ENCODE data around the gene PODXL2.

PODXL2 gene

GRCh38 chr3:127692501-127693335 is 63.7 kb downstream of the PODXL2 start:
- H3K36me3 ChIP-seq (ENCODE audit: control insufficient read depth, insufficient read depth, low read length): no peaks in the 10 kb centered on the region
- H3K27ac ChIP-seq (ENCODE audit: low read depth, low read length): no peak overlapping the region
- H3K4me3 ChIP-seq (ENCODE audit: low read depth, low read length): no peak overlapping the region
- H3K27me3 ChIP-seq (ENCODE audit: control insufficient read depth, insufficient read depth, low read length): no peaks in the 10 kb centered on the region
- H3K4me1 ChIP-seq (ENCODE audit: control insufficient read depth, insufficient read depth, low read length): peaks cover 36% of the 10 kb centered on the region
- no peaks in the 10 kb centered on the region for H3K9me3 ChIP-seq (ENCODE audit: control insufficient read depth, insufficient read depth, low read depth, low read length)
- no peak overlapping the region for H3K9ac ChIP-seq (ENCODE audit: low read length)

DNA sequence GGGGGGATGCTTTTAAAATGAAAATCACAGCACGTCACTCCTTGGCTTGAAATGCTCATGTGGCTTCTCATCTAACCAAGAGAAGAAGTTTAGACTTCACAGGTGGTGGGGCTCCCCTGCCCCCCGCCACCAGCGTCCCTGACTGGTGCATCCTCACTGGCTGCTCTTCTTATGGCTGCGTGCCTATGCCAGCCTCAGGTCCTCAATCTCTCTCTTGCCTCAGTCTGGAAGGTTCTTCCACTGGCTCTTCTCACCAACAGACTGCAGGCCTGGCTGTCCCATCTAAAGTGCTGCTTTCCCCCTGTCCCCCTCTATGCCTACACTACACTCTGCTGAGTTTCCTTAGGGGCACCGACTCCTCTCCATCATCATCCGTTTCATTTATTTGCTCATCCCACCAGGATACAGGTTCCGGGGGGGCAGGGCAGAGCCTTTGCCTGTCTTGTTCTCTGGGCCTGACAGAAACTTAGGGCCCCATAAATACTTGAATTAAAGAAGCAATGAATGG is 64.4 kb downstream of the PODXL2 start:
- Histone ChIP-seq H3K27ac (ENCODE audit: low read depth, low read length) (no peak overlapping the region), H3K36me3 (ENCODE audit: control insufficient read depth, insufficient read depth, low read length) (no peaks in the 10 kb centered on the region), H3K27me3 (ENCODE audit: control insufficient read depth, insufficient read depth, low read length) (no peaks in the 10 kb centered on the region), H3K4me3 (ENCODE audit: low read depth, low read length) (no peak overlapping the region), H3K9ac (ENCODE audit: low read length) (no peak overlapping the region), H3K4me1 (ENCODE audit: control insufficient read depth, insufficient read depth, low read length) (peaks cover 37% of the 10 kb centered on the region), H3K9me3 (ENCODE audit: control insufficient read depth, insufficient read depth, low read depth, low read length) (no peaks in the 10 kb centered on the region)

DNA sequence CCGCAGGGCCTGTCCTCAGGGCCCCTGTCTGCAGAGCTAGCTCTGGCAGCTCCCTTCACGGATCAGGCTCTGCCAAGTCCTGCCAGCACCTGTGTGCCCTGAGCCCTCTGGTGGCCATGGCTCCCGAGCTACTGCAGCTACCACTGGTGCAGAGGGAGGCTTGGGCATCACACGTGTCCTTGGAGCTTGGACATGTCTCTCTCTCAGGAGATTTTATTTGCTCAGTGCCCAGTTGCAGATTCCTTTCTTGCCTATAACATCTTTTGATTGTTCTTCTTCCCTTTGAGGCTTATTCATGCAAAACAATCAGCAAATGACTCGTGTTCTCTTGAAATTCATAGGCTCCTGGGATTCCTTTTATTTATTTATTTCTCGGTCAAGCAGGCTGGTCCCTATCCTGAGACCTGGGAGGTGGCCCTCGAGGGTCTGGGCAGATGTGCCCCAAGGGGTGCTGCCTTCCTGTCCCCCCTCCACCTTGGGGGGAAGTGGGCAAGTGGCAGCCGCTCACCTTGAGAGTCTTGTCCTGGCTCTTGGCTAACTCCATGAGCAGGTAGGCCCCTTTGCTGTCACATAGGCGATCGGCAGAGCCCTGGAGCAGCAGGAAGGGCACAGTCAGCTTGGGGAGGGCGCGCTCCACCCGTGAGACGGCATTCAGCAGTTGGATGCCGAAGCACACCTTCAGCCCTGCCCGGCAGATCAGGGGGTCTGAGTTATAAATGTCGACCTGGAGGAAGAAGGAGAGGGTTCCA is 65.7 kb downstream of the PODXL2 start:
- no peaks in the 10 kb centered on the region for H3K27me3 ChIP-seq (ENCODE audit: control insufficient read depth, insufficient read depth, low read length)
- H3K36me3 ChIP-seq (ENCODE audit: control insufficient read depth, insufficient read depth, low read length): no peaks in the 10 kb centered on the region
- no peak overlapping the region for H3K27ac ChIP-seq (ENCODE audit: low read depth, low read length)
- no peak overlapping the region for H3K4me3 ChIP-seq (ENCODE audit: low read depth, low read length)
- H3K9me3 ChIP-seq (ENCODE audit: control insufficient read depth, insufficient read depth, low read depth, low read length): no peaks in the 10 kb centered on the region
- no peak overlapping the region for H3K9ac ChIP-seq (ENCODE audit: low read length)
- H3K4me1 ChIP-seq (ENCODE audit: control insufficient read depth, insufficient read depth, low read length): peaks cover 24% of the 10 kb centered on the region

GRCh38 chr3:127697551-127698240 is 68.7 kb downstream of the PODXL2 start:
- H3K27ac ChIP-seq (ENCODE audit: low read depth, low read length): no peak overlapping the region
- H3K36me3 ChIP-seq (ENCODE audit: control insufficient read depth, insufficient read depth, low read length): no peaks in the 10 kb centered on the region
- H3K9ac ChIP-seq (ENCODE audit: low read length): no peak overlapping the region
- no peaks in the 10 kb centered on the region for H3K9me3 ChIP-seq (ENCODE audit: control insufficient read depth, insufficient read depth, low read depth, low read length)
- no peaks in the 10 kb centered on the region for H3K27me3 ChIP-seq (ENCODE audit: control insufficient read depth, insufficient read depth, low read length)
- H3K4me3 ChIP-seq (ENCODE audit: low read depth, low read length): peak overlapping the region; percentile 6; the same call in 1 of the 2 replicates
- H3K4me1 ChIP-seq (ENCODE audit: control insufficient read depth, insufficient read depth, low read length): peaks cover 12% of the 10 kb centered on the region; the same call in 1 of the 2 replicates

DNA sequence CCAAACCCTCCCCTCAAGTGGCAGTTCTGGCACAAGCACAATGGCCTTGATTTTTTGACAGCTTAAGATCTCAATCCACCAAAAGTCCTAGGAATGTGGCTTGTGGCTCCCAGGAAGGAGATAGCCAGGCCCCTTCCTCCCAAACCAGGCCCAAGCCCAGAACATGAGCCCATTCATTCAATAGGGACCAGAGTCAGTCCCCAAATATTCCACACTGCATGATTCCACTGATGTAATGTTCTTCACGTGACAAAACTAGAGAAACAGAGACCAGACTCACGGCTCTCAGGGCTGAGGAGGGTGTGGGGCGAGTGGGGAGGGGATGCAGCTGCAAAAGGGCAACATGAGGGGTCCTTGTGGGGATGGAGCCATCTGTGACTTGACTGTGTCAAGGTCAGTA is 69.3 kb downstream of the PODXL2 start:
- Histone ChIP-seq H3K36me3 (ENCODE audit: control insufficient read depth, insufficient read depth, low read length) (no peaks in the 10 kb centered on the region), H3K4me1 (ENCODE audit: control insufficient read depth, insufficient read depth, low read length) (peaks cover 16% of the 10 kb centered on the region), H3K27ac (ENCODE audit: low read depth, low read length) (no peak overlapping the region), H3K4me3 (ENCODE audit: low read depth, low read length) (no peak overlapping the region), H3K27me3 (ENCODE audit: control insufficient read depth, insufficient read depth, low read length) (no peaks in the 10 kb centered on the region), H3K9me3 (ENCODE audit: control insufficient read depth, insufficient read depth, low read depth, low read length) (no peaks in the 10 kb centered on the region), H3K9ac (ENCODE audit: low read length) (no peak overlapping the region)

- Histone ChIP-seq H3K27ac (ENCODE audit: low read depth, low read length) (no peak overlapping the region), H3K27me3 (ENCODE audit: control insufficient read depth, insufficient read depth, low read length) (no peaks in the 10 kb centered on the region), H3K4me1 (ENCODE audit: control insufficient read depth, insufficient read depth, low read length) (peaks cover 16% of the 10 kb centered on the region), H3K9ac (ENCODE audit: low read length) (no peak overlapping the region), H3K36me3 (ENCODE audit: control insufficient read depth, insufficient read depth, low read length) (no peaks in the 10 kb centered on the region), H3K9me3 (ENCODE audit: control insufficient read depth, insufficient read depth, low read depth, low read length) (peaks cover 3% of the 10 kb centered on the region), H3K4me3 (ENCODE audit: low read depth, low read length) (no peak overlapping the region)
Observed at GRCh38 chr3:127698691-127699415, 69.9 kb downstream of the PODXL2 start.

DNA sequence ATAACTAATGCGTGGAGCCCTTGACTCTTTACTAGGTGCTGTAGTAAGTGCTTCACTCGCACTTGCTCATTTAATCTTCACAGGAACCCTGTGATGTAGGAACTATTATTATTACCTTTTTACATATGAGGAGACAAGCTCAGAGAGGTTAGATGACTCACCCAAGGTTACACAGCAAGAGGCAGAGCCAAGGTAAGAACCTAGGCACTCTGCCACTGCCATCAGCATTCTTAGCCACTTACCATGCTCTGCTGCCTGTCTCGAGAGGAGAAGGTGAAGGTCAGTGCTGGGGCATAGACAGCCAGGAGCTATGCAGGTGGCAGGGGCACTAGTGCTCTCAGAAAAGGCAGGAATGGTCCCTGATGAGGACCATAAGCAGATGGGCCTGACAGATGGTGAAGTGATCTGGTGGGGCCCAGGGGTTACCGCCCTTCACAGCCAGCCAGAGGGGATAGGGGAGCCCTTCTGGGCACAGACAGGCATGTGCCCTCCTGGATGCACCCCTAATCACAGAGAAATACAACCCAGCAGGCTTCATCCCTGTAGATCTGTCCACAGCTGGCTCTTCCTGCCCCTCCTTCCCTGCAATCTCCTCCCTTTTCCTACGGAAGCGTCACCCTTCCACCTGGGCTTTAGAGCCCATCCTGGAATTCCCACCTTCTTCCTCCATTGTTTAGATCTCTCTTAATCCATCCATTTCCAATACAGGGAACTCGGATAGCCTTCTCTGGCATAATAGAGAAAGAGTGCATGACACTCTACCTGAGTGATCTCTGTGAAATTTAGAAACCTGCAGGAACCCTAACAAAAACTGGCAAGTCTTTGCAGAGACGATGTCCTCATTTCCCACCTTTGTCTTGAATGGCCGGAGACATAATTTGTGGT is 70.7 kb downstream of the PODXL2 start:
- no peaks in the 10 kb centered on the region for H3K36me3 ChIP-seq (ENCODE audit: control insufficient read depth, insufficient read depth, low read length)
- H3K27me3 ChIP-seq (ENCODE audit: control insufficient read depth, insufficient read depth, low read length): no peaks in the 10 kb centered on the region
- no peak overlapping the region for H3K4me3 ChIP-seq (ENCODE audit: low read depth, low read length)
- H3K4me1 ChIP-seq (ENCODE audit: control insufficient read depth, insufficient read depth, low read length): peaks cover 16% of the 10 kb centered on the region
- peaks cover 4% of the 10 kb centered on the region for H3K9me3 ChIP-seq (ENCODE audit: control insufficient read depth, insufficient read depth, low read depth, low read length)
- H3K9ac ChIP-seq (ENCODE audit: low read length): no peak overlapping the region
- H3K27ac ChIP-seq (ENCODE audit: low read depth, low read length): no peak overlapping the region

DNA sequence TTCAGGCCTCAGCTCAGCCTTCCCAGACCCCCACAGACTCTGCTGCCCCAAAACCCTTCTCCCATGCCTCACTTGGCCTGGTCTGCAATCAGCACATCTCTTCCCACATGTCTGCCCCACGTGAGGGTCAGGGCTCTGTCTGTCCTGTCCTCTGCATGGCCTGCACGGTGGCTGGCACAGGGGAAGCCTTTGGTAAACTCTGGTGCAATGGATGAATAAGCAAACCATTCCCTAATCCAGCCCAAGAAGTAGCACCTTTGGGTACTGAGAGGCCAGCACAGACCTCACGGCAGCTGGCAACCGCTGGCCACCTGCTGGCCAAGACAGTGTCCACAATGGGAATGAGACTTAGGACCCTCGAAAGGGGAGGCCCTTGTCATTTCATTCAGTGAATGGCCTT is 71.4 kb downstream of the PODXL2 start:
- Histone ChIP-seq H3K27me3 (ENCODE audit: control insufficient read depth, insufficient read depth, low read length) (no peaks in the 10 kb centered on the region), H3K9me3 (ENCODE audit: control insufficient read depth, insufficient read depth, low read depth, low read length) (peaks cover 4% of the 10 kb centered on the region), H3K36me3 (ENCODE audit: control insufficient read depth, insufficient read depth, low read length) (no peaks in the 10 kb centered on the region), H3K27ac (ENCODE audit: low read depth, low read length) (no peak overlapping the region), H3K9ac (ENCODE audit: low read length) (no peak overlapping the region), H3K4me1 (ENCODE audit: control insufficient read depth, insufficient read depth, low read length) (peaks cover 16% of the 10 kb centered on the region), H3K4me3 (ENCODE audit: low read depth, low read length) (no peak overlapping the region)

GRCh38 chr3:127701280-127701911 is 72.4 kb downstream of the PODXL2 start:
- peaks cover 4% of the 10 kb centered on the region for H3K9me3 ChIP-seq (ENCODE audit: control insufficient read depth, insufficient read depth, low read depth, low read length)
- H3K27ac ChIP-seq (ENCODE audit: low read depth, low read length): no peak overlapping the region
- peaks cover 16% of the 10 kb centered on the region for H3K4me1 ChIP-seq (ENCODE audit: control insufficient read depth, insufficient read depth, low read length)
- H3K27me3 ChIP-seq (ENCODE audit: control insufficient read depth, insufficient read depth, low read length): no peaks in the 10 kb centered on the region
- no peak overlapping the region for H3K4me3 ChIP-seq (ENCODE audit: low read depth, low read length)
- no peak overlapping the region for H3K9ac ChIP-seq (ENCODE audit: low read length)
- no peaks in the 10 kb centered on the region for H3K36me3 ChIP-seq (ENCODE audit: control insufficient read depth, insufficient read depth, low read length)

Data from HUES6 (cell line).